SK-N-MC (cell line): ENCODE measurements around the gene CCDC60.

Experiments used
- EZH2 ChIP-seq: fragments of 200-600 bp; sonication (generic); IDR thresholded peaks from one replicate; pipeline ENCODE4 v1.6.1; 2017; ENCODE audit warnings: antibody characterized with exemption
- FOXP2 ChIP-seq: optimal IDR thresholded peaks from 2 replicates; pipeline ENCODE3; 2011; ENCODE audit warnings: mild to moderate bottlenecking, moderate library complexity; ENCODE audit not compliant: insufficient read depth; ENCODE audit errors: extremely low read length, control extremely low read depth
- POLR2AphosphoS5 ChIP-seq: IDR thresholded peaks from 2 replicates; pipeline ENCODE4 v1.6.1; 2012; ENCODE audit warnings: mild to moderate bottlenecking, low read depth, low read length, borderline replicate concordance

GRCh38 chr12:119565404-119565803 is 230.9 kb downstream of the CCDC60 start:
- TF ChIP-seq EZH2 (no peak), POLR2AphosphoS5 (no peak), FOXP2 (no peak)
